Body of pancreas (tissue), 4 donors: ENCODE results near the gene GNE.

ENCODE experiments used
- CTCF ChIP-seq, 7 experiments: fragments of 450-650 bp in 4 of 7; fragments of 200-600 bp in 3 of 7; sonication (generic) in 3 of 7; IDR thresholded peaks; one replicate each; pipeline ENCODE4 v1.5.1; 2016 to 2019; ENCODE audit warnings: antibody characterized with exemption in 7 of 7
- POLR2A ChIP-seq, 3 donors: fragments of 450-650 bp; IDR thresholded peaks; one replicate each; pipeline ENCODE4 v1.6.1; 2016; ENCODE audit warnings: antibody characterized with exemption in 3 of 3, mild to moderate bottlenecking in 2 of 3

GRCh38 chr9:36169166-36169565 lies 89.1 kb downstream of the GNE start, which contains the start of gene CCIN:
- TF ChIP-seq CTCF (IDR thresholded peaks at IDR 0.05), result no peak
- no peak for TF ChIP-seq POLR2A (IDR thresholded peaks at IDR 0.05)
